ENCODE measurements around the gene SPTBN4.

Gene SPTBN4

GRCh38 chr19:40599331-40599901, 132.6 kb downstream of the SPTBN4 start:
- H3K4me3 ChIP-seq (IDR thresholded peaks at IDR 0.05; ENCODE audit: insufficient read depth, low read depth, low read length) = no peak overlapping the region
- H3K9ac ChIP-seq = no peak overlapping the region
- TF ChIP-seq, protein P1, sequence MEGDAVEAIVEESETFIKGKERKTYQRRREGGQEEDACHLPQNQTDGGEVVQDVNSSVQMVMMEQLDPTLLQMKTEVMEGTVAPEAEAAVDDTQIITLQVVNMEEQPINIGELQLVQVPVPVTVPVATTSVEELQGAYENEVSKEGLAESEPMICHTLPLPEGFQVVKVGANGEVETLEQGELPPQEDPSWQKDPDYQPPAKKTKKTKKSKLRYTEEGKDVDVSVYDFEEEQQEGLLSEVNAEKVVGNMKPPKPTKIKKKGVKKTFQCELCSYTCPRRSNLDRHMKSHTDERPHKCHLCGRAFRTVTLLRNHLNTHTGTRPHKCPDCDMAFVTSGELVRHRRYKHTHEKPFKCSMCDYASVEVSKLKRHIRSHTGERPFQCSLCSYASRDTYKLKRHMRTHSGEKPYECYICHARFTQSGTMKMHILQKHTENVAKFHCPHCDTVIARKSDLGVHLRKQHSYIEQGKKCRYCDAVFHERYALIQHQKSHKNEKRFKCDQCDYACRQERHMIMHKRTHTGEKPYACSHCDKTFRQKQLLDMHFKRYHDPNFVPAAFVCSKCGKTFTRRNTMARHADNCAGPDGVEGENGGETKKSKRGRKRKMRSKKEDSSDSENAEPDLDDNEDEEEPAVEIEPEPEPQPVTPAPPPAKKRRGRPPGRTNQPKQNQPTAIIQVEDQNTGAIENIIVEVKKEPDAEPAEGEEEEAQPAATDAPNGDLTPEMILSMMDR (conservative IDR thresholded peaks at IDR 0.05; ENCODE audit: low read depth, low read length) = no peak
- H3K36me3 ChIP-seq (ENCODE audit: insufficient read depth) = no peaks in the 10 kb centered on the region
- peaks cover 54% of the 10 kb centered on the region for H3K27me3 ChIP-seq (ENCODE audit: insufficient read depth, low read depth)
- no peaks in the 10 kb centered on the region for H4K20me1 ChIP-seq (ENCODE audit: insufficient read depth)
- H3K79me2 ChIP-seq (ENCODE audit: insufficient read depth, low read depth) = no peaks in the 10 kb centered on the region
- no peak overlapping the region for H2AFZ ChIP-seq (ENCODE audit: low read depth)
- no peak overlapping the region for H3K27ac ChIP-seq
- H3K4me2 ChIP-seq = 0 out of 2 replicates have a peak overlapping the region, but pooled peaks have one; percentile 13
- H3K4me1 ChIP-seq (ENCODE audit: low read depth, poor library complexity, severe bottlenecking) = peaks cover 65% of the 10 kb centered on the region

DNA sequence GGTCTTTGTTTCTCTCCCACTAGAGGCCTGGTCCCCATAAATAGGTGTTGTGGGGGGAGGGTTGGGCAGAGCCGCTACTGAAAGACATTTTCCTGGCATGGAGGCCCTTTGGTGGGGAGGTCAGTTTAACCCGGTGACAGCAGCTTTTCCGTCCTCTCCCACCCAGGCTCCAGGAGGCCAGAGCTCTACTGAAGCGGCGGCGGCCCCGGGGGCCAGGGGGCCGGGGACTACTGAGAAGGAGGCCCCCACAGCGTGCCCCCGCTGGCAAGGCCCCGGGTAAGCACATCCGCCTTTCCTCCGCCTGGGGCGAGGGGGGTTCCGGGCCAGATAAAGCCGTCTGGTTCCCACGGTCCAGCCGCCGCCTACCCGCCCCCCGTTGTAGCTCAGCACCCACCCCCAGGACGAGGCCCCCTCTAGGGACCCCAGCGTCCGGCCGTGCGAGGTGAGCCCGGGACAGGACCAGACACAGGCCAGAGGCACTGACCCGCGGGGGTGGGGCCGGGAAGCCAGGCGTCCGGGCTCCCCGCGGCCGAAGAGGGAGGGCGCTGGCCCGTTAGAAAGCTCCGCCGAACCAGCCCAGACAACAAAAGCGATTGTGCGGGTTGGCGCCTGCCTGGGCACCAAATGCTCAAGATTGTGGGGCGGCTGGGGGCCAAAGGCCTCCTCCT, 133.2 kb downstream of the SPTBN4 start:
- Histone ChIP-seq H3K9ac (no peak overlapping the region), H3K36me3 (ENCODE audit: insufficient read depth) (no peaks in the 10 kb centered on the region), H3K27ac (no peak overlapping the region), H3K27me3 (ENCODE audit: insufficient read depth, low read depth) (peaks cover 54% of the 10 kb centered on the region), H2AFZ (ENCODE audit: low read depth) (no peak overlapping the region), H3K4me1 (ENCODE audit: low read depth, poor library complexity, severe bottlenecking) (peaks cover 69% of the 10 kb centered on the region), H3K4me2 (peak overlapping the region; percentile 13; the same call in 1 of the 2 replicates), H4K20me1 (ENCODE audit: insufficient read depth) (no peaks in the 10 kb centered on the region), H3K4me3 (IDR thresholded peaks at IDR 0.05; ENCODE audit: insufficient read depth, low read depth, low read length) (no peak overlapping the region), H3K79me2 (ENCODE audit: insufficient read depth, low read depth) (no peaks in the 10 kb centered on the region)
- TF ChIP-seq, protein P1 (conservative IDR thresholded peaks at IDR 0.05; ENCODE audit: low read depth, low read length) = no peak

DNA sequence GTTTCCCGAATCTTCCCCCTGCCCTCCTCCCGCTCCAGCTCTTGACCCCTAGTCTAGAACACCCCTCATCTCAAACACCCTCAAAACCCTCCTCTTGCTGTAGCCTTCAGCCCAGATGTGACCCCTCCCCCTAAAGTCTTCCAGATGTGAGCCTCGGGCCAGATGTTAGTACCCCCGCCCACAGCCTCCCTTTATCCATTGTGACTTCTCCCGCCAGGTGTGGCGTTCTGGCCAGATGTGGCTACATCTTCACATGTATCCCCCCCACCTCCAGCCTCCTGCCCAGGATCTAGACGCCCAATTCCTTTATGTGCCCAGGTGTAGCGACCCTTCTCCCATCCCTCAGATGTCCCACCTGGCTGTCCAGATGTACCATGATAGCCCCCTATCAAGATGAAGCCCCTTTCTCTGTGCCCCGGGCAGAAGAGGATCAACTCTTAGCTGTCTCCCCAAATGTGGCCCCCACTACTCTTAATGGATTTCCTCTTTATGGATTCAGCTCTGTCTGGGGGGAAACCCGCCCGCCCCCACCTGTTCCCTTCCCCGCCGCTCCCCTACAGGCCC, 133.9 kb downstream of the SPTBN4 start:
- Histone ChIP-seq H4K20me1 (ENCODE audit: insufficient read depth) (no peaks in the 10 kb centered on the region), H3K27me3 (ENCODE audit: insufficient read depth, low read depth) (peaks cover 54% of the 10 kb centered on the region), H3K27ac (no peak overlapping the region), H3K4me3 (IDR thresholded peaks at IDR 0.05; ENCODE audit: insufficient read depth, low read depth, low read length) (no peak overlapping the region), H2AFZ (ENCODE audit: low read depth) (peak overlapping the region; percentile 26; the same call in 1 of the 2 replicates), H3K4me2 (peak overlapping the region; percentile 41; the same call in 1 of the 2 replicates), H3K9ac (no peak overlapping the region), H3K36me3 (ENCODE audit: insufficient read depth) (no peaks in the 10 kb centered on the region), H3K79me2 (ENCODE audit: insufficient read depth, low read depth) (no peaks in the 10 kb centered on the region), H3K4me1 (ENCODE audit: low read depth, poor library complexity, severe bottlenecking) (peaks cover 69% of the 10 kb centered on the region)
- TF ChIP-seq, protein P1 (conservative IDR thresholded peaks at IDR 0.05; ENCODE audit: low read depth, low read length) = 0 out of 2 replicates have a peak, but pooled peaks have one; percentile 13

DNA sequence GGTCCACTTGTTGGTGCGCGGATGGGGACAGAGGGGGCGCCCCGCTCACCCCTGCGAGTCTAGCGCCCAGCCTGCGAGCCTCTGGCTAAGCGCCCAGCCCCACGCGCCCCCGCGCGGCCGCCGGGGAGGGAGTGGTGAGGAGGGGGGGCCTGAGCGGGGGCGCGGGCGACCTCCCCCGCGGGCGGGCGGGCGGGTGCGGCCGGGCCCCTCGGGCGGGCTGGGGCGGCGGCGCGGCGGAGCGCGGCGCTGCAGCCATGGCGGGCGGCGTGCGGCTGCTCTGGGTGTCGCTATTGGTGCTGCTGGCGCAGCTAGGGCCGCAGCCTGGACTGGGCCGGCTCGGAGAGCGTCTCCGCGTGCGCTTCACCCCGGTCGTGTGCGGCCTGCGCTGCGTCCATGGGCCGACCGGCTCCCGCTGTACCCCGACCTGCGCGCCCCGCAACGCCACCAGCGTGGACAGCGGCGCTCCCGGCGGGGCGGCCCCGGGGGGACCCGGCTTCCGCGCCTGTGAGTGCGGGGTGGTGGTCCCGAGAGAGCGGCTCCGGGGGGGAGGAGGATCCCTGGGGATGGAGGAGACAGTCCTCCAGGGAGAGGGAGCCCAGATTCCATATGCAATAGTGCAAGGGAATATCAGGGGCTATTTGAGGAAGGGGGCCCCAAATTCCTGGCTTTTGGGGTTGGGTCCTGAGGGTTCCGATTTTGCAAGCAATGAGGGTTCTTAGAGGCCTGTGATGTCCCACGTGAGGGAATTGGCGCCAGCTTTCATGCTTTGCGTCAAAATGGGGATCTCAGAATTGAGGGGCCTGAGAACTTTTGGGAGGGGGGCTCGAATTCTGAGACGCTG, 134.6 kb downstream of the SPTBN4 start, which contains the start of gene LTBP4:
Gene LTBP4, plus strand, starts transcription at position 236 of the 841 bp plus-strand sequence. Its CDS starts 19 bp downstream, at position 255.
- Histone ChIP-seq H3K9ac (peak within 1 kb of the TSS; percentile 43), H4K20me1 (ENCODE audit: insufficient read depth) (no peaks in the 10 kb centered on the region), H3K4me3 (IDR thresholded peaks at IDR 0.05; ENCODE audit: insufficient read depth, low read depth, low read length) (no peak within 1 kb of the TSS), H3K36me3 (ENCODE audit: insufficient read depth) (no peaks in the 10 kb centered on the region), H3K4me1 (ENCODE audit: low read depth, poor library complexity, severe bottlenecking) (peaks cover 69% of the 10 kb centered on the region), H3K27me3 (ENCODE audit: insufficient read depth, low read depth) (peaks cover 49% of the 10 kb centered on the region), H3K27ac (no peak within 1 kb of the TSS), H2AFZ (ENCODE audit: low read depth) (peak within 1 kb of the TSS; percentile 76), H3K79me2 (ENCODE audit: insufficient read depth, low read depth) (no peaks in the 10 kb centered on the region), H3K4me2 (peak within 1 kb of the TSS; percentile 93)
- TF ChIP-seq, protein P1 (conservative IDR thresholded peaks at IDR 0.05; ENCODE audit: low read depth, low read length) = no peak
